Measurements from ENCODE around the gene MYF5.

Gene MYF5

GRCh38 chr12:80707830-80708258, 8.9 kb upstream of the MYF5 start:
- H3K4me3 ChIP-seq (ENCODE audit: low read depth, low read length): no peak overlapping the region
- TF ChIP-seq CTCF (IDR thresholded peaks at IDR 0.05; ENCODE audit: borderline replicate concordance, insufficient read depth, low read depth, low read length): no peak

DNA sequence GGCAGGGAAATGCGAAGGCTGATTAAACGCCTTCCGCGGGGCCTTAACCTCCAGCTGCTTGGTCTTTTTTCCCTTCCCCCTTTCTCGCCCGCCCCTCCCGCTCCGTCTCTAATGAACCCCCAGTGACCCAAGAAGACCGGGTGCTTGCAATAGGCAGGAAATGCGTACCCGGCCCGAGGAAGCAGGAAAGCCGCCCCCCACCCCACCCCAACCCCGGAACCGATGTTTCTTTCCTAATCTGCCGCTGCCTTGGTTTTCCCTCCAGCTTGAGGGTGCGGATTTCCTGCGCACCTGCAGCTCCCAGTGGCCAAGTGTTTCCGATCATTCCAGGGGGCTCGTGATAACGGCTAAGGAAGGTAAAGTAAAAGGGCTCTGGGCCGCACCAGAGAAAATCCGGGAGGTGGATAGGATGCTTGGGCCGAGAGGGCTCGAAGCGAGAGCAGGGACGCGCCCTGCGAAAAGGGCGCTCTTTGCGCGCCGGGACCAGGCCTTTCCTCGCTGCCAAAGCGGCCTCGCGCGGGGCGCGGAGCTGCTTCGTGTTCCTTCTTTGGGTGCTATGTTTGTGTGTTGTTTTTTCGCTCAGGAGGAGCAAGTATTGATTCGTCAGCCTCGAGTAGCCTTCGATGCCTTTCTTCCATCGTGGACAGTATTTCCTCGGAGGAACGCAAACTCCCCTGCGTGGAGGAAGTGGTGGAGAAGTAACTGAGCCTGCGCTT, 8.3 kb upstream of the MYF5 start:
- TF ChIP-seq CTCF (IDR thresholded peaks at IDR 0.05; ENCODE audit: borderline replicate concordance, insufficient read depth, low read depth, low read length): no peak
- peak overlapping the region; percentile 12 for H3K4me3 ChIP-seq (ENCODE audit: low read depth, low read length)

DNA sequence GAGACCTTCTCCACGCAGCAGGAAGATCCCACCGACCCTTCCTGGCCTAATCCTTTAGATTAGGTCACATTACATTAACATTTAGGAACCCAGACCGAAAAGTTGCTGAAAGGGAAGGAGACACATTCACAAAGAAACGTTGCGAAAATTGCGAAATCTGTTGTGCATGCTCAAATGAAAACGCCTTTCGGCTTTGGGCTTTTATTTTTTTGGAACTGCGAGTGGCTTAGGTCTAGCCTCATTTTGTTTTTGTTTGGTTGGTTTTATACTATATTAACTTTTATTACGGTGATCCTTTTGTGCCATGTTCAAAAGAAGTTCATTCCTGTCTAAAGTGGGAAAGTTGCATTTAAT, 7.8 kb upstream of the MYF5 start:
- no peak for TF ChIP-seq CTCF (IDR thresholded peaks at IDR 0.05; ENCODE audit: borderline replicate concordance, insufficient read depth, low read depth, low read length)
- H3K4me3 ChIP-seq (ENCODE audit: low read depth, low read length): peak overlapping the region; percentile 12

GRCh38 chr12:80709811-80710726, 6.6 kb upstream of the MYF5 start:
- TF ChIP-seq CTCF (IDR thresholded peaks at IDR 0.05; ENCODE audit: borderline replicate concordance, insufficient read depth, low read depth, low read length): peak; percentile 73
- peak overlapping the region; percentile 21 for H3K4me3 ChIP-seq (ENCODE audit: low read depth, low read length)

DNA sequence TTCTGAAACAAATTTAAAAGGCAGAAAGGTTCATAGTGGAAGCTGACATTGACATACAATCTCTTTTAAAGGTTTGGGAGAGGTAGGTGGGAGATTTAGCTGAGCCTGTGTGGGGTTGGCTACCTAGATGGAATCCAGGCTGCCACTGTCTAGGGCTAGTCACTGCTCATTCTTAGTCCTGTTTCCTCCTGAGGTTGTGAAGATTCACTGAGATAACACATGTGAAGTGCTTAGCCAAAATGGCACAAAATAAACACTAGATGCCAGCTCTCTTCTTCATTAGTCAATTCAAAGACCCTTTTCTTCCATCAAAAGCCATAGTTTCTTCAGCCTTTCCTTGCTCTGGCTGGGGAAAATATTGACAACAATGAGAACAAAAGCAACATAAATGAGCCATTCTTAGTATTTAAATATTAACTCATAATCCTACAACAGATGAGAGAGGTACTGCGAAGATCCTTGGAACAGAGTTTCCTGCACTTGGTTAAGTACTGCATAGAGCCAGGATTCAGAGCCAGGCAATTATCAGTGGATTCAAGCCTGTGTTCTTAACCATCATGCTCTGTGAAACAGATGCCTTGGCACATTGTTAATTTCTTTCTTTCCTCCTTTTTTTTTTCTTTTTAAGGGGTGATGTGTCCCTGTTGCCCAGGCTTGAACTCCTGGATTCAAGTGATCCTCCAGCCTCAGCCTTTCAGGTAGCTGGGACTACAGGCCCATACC, 5.8 kb upstream of the MYF5 start:
- no peak overlapping the region for H3K4me3 ChIP-seq (ENCODE audit: low read depth, low read length)
- no peak for TF ChIP-seq CTCF (IDR thresholded peaks at IDR 0.05; ENCODE audit: borderline replicate concordance, insufficient read depth, low read depth, low read length)

DNA sequence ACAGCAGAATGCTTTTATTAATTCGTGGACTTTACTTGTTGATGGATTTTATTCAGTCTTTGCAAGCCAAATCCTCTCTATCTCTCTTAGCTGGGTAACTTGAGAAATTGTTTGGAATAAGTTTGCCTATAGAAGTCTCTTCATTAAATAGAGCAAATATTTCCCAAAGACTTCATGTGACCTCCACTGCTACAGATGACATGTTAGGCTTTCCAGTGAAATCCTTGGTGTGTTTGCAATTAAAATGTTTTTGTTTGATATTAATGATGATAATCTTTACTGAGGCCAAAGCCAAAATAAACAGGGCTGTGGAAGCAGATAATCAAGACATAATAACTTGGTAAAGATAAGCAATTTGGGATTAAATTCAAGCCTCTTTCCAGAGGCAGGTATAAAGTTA, 4.8 kb upstream of the MYF5 start:
- TF ChIP-seq CTCF (IDR thresholded peaks at IDR 0.05; ENCODE audit: borderline replicate concordance, insufficient read depth, low read depth, low read length): no peak
- no peak overlapping the region for H3K4me3 ChIP-seq (ENCODE audit: low read depth, low read length)
